Measurements from ENCODE around the gene BMP8B.

BMP8B gene

GRCh38 chr1:39720094-39720999 lies 68.3 kb downstream of the BMP8B start:
- DNase-seq, result peak; percentile 45

GRCh38 chr1:39717809-39718208 lies 70.9 kb downstream of the BMP8B start:
- no peak for DNase-seq

DNA sequence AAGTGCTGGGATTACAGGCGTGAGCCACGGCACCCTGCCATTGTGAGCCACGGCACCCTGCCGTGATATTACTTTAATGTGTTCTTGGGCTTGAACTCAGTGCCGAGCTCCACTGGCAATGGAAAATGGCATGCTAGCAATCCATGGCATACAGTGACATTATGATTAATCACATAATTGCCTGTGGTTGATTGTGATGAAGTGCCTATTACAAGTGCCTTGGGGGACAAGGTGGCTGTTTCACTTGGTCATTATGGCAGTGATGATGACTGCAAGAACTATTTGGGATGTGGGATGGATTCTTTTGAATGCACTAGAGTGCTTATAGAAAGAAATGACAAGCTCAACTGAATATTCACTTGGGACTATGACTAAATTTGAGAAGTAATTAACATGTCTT lies 75.1 kb downstream of the BMP8B start:
- DNase-seq, result no peak

DNA sequence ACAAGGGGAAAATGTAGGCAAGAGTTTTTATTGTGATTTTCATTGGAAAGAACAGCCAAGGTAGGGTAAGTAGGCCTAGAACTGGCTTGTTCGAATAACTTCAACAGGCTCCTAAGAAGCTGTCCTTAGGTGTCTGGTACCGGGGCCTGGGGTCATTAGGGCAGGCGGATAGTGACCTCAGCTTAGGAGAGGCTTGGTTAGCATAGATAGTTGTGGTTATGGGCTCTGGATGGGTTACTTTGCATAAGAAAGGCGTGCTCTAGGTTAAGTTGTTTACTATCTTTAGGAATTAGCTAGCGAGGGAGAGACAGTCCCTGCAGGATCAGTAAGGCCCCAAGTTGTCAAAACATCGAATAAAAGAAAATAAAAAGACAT lies 76.7 kb downstream of the BMP8B start:
- DNase-seq, result no peak

DNA sequence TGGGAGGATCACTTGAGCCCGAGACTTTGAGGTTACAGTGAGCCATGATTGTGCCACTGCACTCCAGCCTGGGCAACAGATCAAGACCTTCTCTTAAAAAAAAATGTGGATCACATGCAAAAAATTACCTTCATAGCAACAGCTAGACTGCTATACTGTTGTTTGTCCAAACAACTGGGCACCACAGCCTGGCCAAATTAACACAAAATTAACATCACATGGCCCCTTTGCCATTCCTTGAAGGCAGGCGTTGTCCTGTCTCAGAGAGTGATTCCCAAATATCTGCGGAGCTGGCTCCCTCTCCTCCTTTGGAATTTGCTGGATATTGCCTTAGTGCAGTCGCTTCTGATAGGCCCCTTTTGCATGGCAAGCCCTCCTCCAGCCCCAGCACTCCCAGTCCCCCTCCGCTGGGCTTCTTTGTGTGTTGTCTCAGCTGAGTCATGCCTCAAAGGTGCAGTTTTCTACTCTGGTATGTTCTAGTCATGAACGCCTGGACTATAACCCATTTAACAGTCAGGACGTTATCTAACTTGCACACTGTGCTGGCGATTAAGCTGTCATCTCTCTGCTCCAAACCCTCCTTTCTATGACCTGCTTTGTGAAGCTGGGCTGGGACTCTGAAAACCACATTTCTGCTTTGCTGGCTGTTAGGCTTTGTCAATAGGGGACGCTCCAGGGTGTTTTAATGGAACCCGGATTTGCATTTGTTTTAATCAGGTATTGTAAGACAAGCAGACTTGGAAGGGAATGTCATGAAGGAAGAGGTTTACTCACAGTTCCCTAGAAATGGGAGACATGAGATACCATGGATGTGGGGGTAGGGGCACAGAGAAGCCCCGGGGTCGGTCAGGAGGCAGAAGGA lies 77.3 kb downstream of the BMP8B start:
- DNase-seq, result no peak

GRCh38 chr1:39707506-39707905 lies 81.2 kb downstream of the BMP8B start:
- DNase-seq, result no peak

All from amniotic stem cell (primary cell).